ENCODE data around the gene SLC46A2.

Gene SLC46A2

DNA sequence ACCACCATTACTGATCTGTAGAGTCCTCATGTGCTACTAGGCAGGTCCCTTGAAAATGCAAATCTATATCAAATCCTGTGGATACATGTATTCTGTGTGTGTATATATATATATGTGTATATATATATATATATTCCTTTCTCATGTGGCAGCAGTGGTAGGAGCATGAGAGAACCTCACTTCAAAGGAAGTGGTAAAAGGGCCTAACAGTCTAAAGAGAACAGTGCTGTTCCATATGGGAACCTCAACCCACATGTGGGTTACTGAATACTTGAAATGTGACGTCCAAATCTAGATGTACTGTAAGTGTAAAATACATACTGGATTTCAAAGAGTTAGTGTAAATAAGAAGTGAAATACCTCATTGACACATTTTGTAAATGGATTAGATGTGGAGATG, 5.4 kb downstream of the SLC46A2 start:
- no peak for FAIRE-seq

DNA sequence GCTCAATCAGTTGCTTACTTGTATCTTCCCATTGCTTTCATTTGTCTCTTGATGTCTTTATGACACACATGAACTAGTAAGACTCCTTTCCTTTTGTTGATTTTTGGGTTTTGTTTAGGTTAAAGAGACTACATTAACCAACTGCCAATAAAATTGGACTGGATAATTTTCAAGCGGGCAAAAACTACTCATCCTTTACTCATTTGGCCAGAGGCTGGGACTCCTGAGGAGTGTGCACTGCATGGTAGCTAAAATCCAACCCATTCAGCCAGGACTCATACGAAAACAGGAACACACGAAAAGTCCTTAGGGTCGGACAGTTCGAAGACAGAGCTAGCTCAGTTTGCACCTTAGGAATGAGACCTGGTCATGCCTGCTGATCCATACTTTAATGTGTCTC, 6.0 kb downstream of the SLC46A2 start:
- no peak for FAIRE-seq

DNA sequence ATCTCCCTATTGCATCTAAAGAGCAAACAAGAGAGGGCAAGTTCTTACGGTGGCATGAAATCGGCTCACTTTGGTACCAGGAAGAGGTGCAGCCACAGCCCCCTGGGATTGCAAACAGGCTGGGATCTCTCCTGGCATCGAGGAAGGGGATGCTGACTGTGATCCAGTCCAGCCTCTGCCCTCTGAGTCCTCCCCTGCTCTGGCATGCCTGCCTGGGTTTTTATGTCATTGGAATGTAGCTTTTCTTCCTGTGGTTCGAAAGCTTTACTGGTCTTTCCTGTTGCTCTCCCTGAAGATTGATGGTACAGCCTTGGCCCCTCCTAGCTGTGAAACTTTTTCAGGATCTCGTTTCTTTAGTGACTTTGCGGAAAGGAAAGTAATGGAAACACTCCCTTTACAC, 6.6 kb downstream of the SLC46A2 start:
- no peak for FAIRE-seq

DNA sequence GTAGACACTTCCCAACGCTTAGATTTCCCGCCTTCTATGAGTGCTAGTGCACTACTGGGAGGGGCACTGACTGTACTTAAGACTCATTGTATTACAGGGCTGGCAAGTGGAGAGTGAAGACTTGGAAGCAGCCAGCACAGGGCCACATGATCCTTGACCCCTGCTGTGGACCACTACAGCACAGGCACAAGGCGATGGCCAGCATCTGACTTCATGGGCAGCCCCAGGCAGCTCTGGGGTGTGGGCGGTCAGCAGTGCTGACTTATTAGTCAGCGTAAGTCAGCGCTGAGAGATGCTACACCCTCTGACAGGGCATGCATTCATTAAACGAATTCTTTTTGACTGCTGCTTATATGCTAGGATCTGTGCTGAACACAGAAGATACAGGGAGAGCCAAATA, 9.3 kb downstream of the SLC46A2 start:
- FAIRE-seq = no peak

DNA sequence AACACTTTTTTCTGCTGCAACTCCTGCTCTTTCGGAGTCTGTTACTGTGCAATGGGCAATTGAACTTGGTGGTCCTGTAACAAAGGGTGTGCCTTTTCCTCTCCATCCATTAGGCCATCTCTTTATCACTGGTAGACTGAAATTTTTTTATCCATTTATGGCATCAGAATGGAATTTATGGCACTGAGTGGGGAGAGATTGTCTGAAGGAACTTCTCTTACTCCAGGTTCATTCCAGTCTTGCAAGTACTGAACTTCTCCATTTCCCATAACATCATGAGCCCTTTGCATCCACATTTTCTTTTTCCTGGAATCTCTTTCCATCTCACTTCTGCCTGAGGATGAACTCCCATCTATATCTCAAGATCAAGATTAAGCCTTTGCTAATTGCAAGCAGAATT, 10.0 kb downstream of the SLC46A2 start:
- no peak for FAIRE-seq

DNA sequence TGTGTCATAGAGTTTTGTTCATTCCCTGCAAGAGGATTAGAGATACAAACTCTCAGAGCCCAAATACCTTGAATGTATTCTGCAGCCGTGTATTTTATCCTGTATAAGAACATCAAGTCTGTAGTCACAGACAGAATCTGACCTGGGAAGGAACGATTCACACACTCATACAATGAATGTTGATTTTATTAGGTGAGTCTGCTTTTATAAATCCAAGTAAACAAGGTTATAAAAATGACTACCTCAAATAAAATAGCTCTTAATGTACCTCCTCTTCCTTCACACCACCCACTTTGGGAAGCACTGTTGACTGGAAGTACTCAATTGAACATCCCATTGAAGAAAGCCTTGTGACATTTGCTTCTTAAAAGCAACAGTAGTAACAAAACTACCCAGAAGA, 11.9 kb downstream of the SLC46A2 start:
- no peak for FAIRE-seq

DNA sequence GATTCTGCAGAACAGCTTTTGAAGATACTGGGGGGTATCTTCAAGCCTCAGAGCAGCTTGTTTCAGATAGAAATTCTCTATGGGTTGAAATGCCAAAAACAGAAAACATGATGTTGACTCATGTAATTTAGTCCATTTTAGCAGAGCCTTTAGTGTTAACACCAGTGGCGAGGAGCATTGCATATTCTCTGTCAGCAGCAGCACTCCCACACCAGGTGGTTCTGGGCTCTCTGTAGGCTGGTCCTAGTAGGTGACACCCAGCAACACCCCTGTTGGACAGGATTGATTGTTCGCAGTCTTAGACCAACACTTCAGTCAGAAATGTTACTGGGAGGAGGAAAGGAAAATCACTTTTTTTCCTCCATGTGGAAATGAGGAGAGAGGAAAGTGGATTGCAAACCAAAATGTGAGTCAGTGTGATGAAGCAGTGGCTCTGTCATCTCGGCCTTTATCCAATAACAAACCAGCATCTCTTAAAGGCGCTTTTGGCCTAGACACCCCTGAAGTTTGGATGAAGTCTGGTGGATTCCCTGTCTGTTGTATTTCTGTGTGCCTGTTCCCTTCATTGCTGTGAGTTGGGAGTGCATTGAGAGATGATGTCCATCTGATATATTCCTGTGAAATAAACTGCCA, 16.8 kb downstream of the SLC46A2 start:
- FAIRE-seq = no peak

DNA sequence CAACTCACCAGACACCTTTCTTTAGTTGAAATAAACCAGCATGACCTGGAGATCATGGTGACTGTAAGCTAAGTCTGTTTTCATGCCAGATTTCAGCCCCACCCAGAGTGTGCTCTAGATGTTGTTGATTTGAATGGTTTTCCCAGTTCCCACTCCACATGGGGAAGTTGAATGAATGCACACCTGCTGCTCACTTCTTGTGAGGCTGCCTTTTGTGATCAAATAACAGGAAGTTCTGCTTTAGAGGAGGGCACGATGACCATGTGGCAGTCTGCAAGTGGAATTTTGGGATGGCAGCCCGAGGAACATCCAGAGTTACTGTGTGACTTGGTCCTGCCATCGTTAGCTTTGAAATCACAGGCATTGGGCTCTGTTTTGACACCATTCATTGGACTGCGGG, 18.7 kb downstream of the SLC46A2 start:
- FAIRE-seq = no peak

DNA sequence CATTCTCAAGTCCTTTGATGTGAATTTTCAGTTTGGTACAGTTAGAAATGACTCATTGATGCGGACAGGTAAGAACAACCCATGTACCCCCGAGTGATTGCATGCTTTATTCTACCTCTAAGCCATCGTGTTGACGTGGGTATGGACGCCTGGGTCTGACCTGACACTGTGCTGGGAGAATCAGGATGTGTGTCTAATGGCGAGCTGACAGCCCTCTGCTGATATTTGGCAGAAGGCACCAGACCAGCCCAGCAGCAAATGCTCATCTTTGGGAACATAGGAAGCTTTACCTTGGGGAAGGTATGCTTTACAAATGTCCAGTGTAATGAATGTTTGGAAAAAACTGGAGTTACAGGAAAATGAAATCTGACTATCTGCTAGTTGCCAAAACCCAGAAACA, 20.1 kb downstream of the SLC46A2 start:
- FAIRE-seq = no peak

DNA sequence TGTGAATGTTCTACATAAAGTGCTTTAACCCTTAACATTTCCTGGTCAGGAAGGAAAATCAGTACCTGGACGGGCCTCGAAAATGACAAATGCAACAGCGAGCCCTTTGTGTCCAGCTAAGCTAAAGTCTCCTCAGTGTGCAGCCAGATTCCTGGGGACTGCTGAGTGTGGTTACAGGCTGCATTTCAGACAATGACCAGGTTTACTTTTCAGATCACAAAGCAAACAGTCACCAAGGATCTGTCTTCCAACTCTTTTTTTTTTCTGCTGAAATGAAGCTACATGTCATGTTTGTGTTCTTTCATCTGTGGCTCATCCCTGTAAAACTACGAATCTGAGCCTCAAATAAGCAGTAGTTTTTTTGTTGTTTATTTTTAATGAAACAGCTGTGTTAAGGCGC, 20.8 kb downstream of the SLC46A2 start:
- FAIRE-seq = no peak

DNA sequence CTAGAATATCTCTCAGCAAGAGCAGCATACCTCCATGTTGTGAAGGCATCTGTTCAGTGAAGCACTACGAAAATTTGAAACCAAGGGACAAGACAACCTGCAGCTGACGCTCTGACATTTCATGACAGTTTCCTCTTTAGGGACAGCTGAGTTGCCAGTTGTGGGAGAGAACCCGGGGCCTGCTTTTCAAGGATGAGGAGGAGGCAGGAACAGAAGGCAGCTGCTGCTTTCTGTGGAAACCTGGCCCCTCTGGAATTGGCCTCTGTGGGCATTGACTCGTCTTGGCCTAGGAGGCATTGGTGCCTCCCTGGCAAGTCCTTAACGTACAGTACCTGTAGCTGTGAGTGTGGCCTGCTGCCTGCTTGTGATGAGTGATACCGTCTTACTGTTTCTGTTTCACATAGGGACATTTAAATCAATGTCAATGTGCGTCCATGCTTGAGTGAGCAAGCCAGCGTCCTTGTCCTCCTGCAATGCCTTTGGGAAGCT, 21.6 kb downstream of the SLC46A2 start:
- FAIRE-seq = no peak

DNA sequence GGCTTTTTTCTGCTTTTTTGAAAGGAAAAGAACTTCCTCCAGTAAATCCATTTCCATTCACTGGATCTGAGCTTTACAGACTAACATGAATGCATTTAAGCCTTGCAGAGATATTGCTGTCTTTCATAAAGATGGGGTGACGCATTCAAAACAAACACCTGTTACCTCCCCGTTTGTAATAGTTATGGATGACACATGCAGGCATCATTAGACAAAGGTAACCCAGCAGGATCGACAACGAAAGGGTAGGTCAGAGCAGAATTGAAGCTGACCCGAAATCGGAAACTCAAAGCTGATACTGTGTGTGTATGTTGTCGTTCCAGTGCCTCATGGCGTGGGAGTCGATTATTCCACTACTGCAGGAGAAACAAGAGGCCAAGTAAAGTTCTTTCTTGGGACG, 22.2 kb downstream of the SLC46A2 start:
- FAIRE-seq = no peak

DNA sequence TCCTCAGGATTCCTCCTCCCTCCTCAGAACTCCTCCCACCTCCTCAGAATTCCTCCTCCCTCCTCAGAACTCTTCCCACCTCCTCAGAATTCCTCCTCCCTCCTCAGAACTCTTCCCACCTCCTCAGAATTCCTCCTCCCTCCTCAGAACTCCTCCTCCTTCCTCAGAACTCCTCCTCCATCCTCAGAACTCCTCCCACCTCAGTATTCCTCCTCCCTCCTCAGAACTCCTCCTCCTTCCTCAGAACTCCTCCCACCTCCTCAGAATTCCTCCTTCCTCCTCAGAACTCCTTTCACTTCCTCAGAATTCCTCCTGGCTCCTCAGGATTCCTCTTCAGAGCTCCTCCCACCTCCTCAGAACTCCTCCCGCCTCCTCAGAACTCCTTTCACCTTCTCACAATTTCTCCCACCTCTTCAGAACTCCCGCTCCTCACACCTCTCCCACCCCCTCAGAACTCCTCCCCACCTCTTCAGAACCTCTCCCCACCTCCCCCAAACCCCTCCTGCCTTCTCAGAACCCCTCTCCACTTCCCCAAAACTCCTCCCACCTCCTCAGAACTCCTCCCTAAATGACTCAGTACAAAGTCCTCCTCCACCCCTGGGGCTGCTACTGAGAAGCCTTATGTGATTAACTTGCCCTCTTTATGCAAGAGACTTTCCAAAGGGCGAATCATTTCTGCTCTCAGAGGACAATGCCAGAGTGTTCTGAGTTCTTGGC, 23.2 kb downstream of the SLC46A2 start:
- no peak for FAIRE-seq

DNA sequence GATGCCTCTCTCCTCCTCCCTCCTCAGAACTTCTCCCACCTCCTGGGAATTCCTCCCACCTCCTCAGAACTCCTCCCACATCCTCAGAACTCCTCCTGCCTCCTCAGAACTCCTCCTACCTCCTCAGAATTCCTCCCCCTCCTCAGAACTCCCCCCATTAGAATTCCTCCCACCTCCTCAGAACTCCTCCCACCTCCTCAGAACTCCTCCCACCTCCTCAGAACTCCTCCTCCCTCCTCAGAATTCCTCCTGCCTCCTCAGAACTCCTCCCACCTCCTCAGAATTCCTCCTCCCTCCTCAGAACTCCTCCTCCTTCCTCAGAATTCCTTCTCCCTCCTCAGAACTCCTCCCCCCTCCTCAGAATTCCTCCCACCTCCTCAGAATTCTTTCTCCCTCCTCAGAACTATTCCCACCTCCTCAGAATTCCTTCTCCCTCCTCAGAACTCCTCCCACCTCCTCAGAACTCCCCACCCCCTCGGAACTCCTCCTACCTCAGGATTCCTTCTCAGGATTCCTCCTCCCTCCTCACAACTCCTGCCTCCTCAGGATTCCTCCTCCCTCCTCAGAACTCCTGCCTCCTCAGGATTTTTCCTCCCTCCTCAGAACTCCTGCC, 23.9 kb downstream of the SLC46A2 start:
- no peak for FAIRE-seq

DNA sequence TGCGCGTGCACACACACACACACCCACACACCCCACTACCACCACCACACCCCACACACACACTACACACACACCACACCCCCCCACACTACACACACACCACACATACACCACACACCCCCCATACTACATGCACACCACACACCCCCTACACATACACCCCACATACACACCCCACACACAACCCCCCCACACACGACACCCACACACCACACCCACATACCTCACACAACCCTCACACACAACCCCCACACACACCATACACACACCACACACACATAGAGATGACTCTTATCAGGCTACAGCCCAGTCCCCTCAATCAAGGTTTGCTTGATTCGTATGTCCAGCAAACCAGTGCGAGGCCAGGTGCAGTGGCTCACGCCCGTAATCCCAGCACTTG, 25.7 kb downstream of the SLC46A2 start:
- FAIRE-seq = no peak

DNA sequence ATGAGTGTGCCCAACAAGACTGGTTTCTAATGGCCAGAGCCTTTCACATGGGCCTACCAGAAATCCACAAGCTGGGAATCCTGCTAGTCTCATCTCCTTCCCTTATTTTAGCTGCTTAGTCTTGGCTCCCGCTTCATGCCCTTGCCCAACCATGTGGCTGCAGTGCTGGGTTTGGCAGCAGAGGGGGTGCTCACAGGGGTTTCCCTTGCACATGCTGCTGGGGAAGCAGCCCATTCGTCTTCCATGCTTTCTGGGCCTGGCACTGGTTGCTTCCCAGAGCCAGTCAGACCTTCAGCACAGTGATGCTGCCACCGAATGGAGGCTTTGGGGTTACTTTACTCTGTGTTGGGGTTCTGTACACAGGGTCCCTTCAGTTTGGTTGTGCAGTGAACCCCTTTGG, 26.3 kb downstream of the SLC46A2 start:
- no peak for FAIRE-seq

DNA sequence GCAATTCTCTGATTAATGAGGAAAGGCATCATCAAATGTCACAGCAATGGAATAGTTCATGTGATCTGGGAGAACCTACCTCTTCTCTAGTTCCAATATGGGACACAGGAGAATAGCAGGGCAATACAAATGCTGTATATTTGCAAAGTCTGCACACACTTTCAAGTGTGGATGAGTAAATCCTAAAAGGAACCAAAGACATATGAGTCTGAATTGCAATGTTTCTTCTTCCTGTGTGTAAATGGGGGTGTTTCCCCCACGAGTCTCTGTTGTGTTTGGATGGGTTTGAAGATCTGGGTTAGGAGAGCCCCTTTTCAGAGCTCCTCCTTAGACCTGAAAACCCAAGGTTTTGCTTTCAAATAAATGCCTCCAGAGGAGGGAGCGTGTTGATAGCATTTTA, 26.9 kb downstream of the SLC46A2 start:
- no peak for FAIRE-seq

DNA sequence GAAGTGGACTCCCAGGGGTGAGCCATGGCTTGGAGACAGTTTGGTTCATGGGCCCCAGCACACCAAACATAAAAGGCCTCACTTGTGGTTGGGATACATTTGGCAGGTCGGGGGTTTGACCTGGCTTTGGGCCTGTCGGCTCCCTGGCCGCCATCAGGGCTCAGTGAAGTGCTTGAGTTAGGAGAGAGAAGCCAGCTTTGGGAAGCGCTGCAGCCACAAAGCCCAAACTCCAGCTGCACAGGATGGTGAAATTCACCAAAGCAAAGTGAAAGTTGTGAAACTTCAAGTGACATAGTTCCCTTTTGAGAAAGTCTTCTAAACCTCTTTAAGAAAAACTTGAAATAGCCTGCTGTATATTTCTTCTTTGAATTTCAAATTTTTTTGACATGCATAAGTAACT, 27.5 kb downstream of the SLC46A2 start:
- FAIRE-seq = no peak

DNA sequence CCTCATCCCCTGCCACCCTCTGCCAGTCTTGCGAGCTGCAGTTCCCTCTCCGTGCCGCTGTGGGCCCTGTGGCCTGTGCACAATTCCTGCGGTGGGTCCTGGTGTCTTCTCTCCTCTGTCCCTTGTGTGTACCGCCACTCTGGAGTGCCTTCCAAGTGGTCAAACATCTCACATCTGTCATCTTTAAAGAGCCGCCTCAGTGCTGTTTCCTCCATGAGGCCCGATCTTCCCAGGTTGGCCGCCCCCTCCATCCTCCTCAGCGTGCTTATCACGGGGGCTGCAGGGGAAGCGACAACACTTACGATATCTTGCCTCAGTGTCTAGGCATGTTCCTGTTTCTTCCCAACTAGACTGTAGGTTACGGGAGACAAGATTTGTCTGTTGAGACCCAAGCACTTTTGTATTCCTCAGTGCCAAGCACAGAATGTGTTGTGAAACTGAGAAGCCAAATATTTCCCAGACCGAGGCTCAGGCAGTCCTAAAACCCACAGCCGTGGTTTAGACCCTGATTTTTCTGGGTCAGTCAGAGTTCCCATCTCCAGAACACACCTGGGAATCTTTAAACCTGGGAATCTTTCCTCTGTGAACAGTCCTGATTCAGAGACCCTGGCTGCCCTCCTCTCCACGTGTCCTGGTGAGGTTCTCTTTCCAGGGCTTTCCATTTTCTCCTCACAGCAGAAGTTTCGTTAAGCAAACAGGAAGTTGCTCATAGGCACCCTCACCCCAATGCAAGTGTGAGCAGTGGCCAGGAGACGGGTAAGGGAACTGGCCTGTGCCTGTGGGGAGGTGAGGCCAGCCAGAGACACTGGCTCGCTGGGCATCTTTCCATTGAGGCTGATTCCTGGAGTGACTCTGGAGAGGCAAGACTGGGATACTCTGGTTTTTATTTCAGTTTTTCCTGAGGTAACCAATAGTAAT, 28.8 kb downstream of the SLC46A2 start:
- no peak for FAIRE-seq

DNA sequence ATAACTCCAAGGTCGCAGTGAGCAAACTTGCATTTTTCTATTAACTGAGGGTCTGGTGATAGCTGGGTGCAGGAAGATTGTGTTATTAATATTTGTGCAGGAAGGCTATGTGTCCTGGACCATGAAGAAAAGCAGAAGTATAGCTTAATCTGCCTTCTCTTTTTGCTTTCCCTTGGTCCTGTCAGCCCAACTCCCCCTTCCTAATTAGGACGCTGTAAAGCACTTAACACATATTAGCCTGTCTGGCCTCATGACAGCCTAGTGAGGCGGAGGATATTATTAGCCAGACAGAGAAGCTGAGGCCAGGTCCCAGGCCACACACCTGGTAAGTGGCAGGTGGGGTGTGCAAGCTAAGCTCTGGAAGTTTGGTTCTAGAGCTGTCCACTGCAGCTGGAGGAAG, 29.5 kb downstream of the SLC46A2 start:
- FAIRE-seq = no peak

DNA sequence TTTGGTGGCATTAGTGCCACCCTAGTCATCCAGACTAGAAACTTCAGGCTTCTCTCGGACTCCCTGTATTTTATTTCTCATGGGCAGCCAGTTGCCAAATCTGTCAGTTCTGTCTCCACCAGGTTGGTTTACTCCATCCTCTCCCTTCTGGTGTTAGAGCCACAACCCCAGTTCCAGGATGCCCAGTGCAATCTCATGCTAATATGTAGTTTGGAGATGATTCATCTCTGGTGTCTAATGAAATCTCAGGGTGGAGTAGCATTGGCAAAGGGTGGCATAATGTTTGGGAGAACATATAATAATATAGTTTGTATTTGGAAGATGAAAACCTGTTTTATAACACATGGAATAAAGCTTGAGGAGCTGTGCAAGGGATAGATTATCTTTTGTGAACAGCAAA, 30.2 kb downstream of the SLC46A2 start:
- FAIRE-seq = no peak

DNA sequence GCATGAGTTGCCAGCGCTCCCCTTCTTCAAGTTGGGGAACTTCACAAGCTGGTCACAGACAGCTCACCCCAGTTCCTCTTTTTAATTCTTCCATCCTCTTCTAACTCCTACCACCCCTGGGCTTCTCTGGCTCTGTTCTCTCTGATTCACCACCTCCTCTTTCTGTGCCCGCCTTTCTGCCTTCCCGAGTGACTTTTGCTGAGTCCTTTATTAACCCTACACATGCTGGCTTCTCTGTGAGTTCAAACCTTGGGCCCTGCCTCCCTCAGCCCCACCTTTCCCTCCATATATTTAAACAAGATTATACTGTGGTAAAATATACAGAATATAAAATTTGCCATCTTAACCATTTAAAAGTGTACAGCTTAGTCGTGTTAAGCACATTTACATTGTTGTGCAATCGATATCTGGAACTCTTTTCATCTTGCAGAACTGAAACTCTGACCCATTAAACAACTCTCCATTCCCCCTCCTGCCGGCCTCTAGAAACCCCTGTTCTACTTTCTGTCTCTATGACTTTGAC, 32.0 kb downstream of the SLC46A2 start:
- FAIRE-seq = no peak

DNA sequence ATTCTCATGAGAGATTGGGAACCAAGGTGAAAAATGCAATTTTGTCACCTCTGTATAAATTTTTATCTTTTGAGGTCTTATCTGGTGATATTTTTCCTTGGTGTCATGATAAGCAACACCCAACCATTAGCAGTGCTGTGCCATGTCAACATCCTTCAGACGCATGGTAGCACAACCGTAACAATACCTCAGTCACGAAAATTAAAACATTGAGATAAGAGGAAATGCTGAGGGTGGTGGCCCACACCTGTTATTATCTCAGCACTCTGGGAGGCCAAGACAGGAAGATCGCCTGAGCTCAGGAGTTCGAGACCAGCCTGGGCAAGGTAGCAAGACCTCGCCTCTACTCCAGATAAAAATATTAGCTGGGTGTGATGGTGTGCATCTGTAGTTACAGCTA, 32.7 kb downstream of the SLC46A2 start:
- no peak for FAIRE-seq
